Keratinocyte (primary cell): ENCODE measurements around the gene AVPR2. TPM values are rescaled to one million over a fixed set of nuclear protein-coding genes. Genes with fewer than 3 reads are reported as not detected.

ENCODE experiments used
- DNase-seq: peaks from one replicate; pipeline ENCODE4 v3.0.0-alpha.2; 2011; ENCODE audit warnings: low read depth, missing footprints, low spot score
- FAIRE-seq: peaks from 2 replicates; lab custom pipeline; 2011; peaks lifted over from hg19 to GRCh38; lab: Jason Lieb, UNC
- H2AFZ ChIP-seq: 2 replicates; pipeline ENCODE4 v1.6.0; 2012; ENCODE audit warnings: low read length, control low read depth, inconsistent platforms; ENCODE audit not compliant: control insufficient read depth
- H3K27ac ChIP-seq: 2 replicates; pipeline ENCODE4 v1.5.1; 2011; ENCODE audit warnings: low read length; ENCODE audit not compliant: control insufficient read depth, insufficient read depth
- H3K27me3 ChIP-seq: 3 replicates; pipeline ENCODE4 v1.6.0; 2011; ENCODE audit warnings: low read length; ENCODE audit not compliant: control insufficient read depth, insufficient read depth; ENCODE audit errors: extremely low read depth
- H3K36me3 ChIP-seq, 2 experiments: 2 replicates in 1 of 2; 3 replicates in 1 of 2; pipeline ENCODE4 v1.5.1; 2011; ENCODE audit warnings: low read length in 2 of 2, mild to moderate bottlenecking in 1 of 2; ENCODE audit not compliant: control insufficient read depth in 2 of 2, insufficient read depth in 2 of 2; ENCODE audit errors: extremely low read depth in 1 of 2
- H3K4me1 ChIP-seq: 3 replicates; pipeline ENCODE4 v1.5.1; 2011; ENCODE audit warnings: low read length; ENCODE audit not compliant: control insufficient read depth, insufficient read depth; ENCODE audit errors: extremely low read depth
- H3K4me2 ChIP-seq: 3 replicates; pipeline ENCODE4 v1.6.0; 2011; ENCODE audit warnings: low read depth, low read length; ENCODE audit not compliant: control insufficient read depth, insufficient read depth; ENCODE audit errors: extremely low read depth
- H3K4me3 ChIP-seq, 3 experiments: fragments of 200-600 bp in 1 of 3; sonication (generic) in 1 of 3; 2 replicates in 2 of 3; 3 replicates in 1 of 3; pipeline ENCODE4 v1.5.1; 2011 to 2016; ENCODE audit warnings: low read length in 3 of 3, mild to moderate bottlenecking in 3 of 3, control low read depth in 2 of 3, inconsistent platforms in 1 of 3, low read depth in 1 of 3, mixed read lengths in 1 of 3, mixed run types in 1 of 3, moderate library complexity in 1 of 3; ENCODE audit not compliant: control insufficient read depth in 2 of 3, insufficient read depth in 2 of 3; ENCODE audit errors: extremely low read depth in 1 of 3
- H3K79me2 ChIP-seq: 2 replicates; pipeline ENCODE4 v1.6.0; 2012; ENCODE audit warnings: low read length; ENCODE audit not compliant: control insufficient read depth, insufficient read depth
- H3K9ac ChIP-seq: 3 replicates; pipeline ENCODE4 v1.6.0; 2011; ENCODE audit warnings: low read length; ENCODE audit not compliant: control insufficient read depth, insufficient read depth; ENCODE audit errors: extremely low read depth
- H3K9me1 ChIP-seq: 3 replicates; pipeline ENCODE4 v1.6.0; 2011; ENCODE audit warnings: low read length; ENCODE audit not compliant: control insufficient read depth, insufficient read depth; ENCODE audit errors: extremely low read depth
- H3K9me3 ChIP-seq: 2 replicates; pipeline ENCODE4 v1.5.1; 2012; ENCODE audit warnings: low read depth, low read length; ENCODE audit not compliant: control insufficient read depth
- H4K20me1 ChIP-seq: 3 replicates; pipeline ENCODE4 v1.6.0; 2011; ENCODE audit warnings: low read length; ENCODE audit not compliant: control insufficient read depth, insufficient read depth; ENCODE audit errors: extremely low read depth
- EZH2 ChIP-seq: IDR thresholded peaks from one replicate; pipeline ENCODE4 v1.6.1; 2012; ENCODE audit warnings: inconsistent platforms, mild to moderate bottlenecking, low read length, moderate library complexity
- dilution Hi-C: fragments of 300-500 bp; cut with MboI; formaldehyde crosslinking; loops from one replicate; pipeline ENCODE4 v1.7.0; 2020; ENCODE audit warnings: low sequenced_read_pairs; ENCODE audit not compliant: extremely low pct_ligation_motif_present
- polyA plus RNA-seq, 5 experiments: library from polyadenylated mRNA; depleted of rRNA in 3 of 5; stranded (reverse) in 3 of 5; stranded (forward) in 1 of 5; unstranded in 1 of 5; fragments of >200 nt; gene quantifications; 1 replicate in 1 of 5; 2 replicates in 3 of 5; 3 replicates in 1 of 5; pipeline versions ENCODE4 v1.2.1 to v1.2.3, GENCODE V29; 2011 to 2012; ENCODE audit warnings: missing spikeins in 2 of 5, low read depth in 1 of 5, low replicate concordance in 1 of 5
- TF ChIP-seq, protein P1 (sequence below), 3 experiments: IDR thresholded peaks in 1 of 3; conservative IDR thresholded peaks in 1 of 3; optimal IDR thresholded peaks in 1 of 3; 2 replicates in 2 of 3; 3 replicates in 1 of 3; pipeline versions ENCODE3 to v1.5.1; 2011; ENCODE audit warnings: low read length in 3 of 3, mild to moderate bottlenecking in 3 of 3, moderate library complexity in 2 of 3, control low read depth in 1 of 3, inconsistent platforms in 1 of 3; ENCODE audit not compliant: insufficient read depth in 2 of 3; ENCODE audit errors: extremely low read depth in 1 of 3

The AVPR2 gene
- polyA plus RNA-seq, 1 donor (not counting 4 experiments of a cell fraction or from before 2014, with no cell fraction given), result not detected

- no peaks in the 10 kb centered on the region for H3K9me3 ChIP-seq
- no peak overlapping the region for H3K27ac ChIP-seq
- dilution Hi-C loops, result no loop called here
- no peak overlapping the region for H3K4me3 ChIP-seq
- H3K79me2 ChIP-seq, result no peaks in the 10 kb centered on the region
- H2AFZ ChIP-seq, result no peak overlapping the region
- no peaks in the 10 kb centered on the region for H3K27me3 ChIP-seq
- peaks cover 17 to 27% of the 10 kb centered on the region in 2 experiments for H3K36me3 ChIP-seq
- no peaks in the 10 kb centered on the region for H4K20me1 ChIP-seq
- DNase-seq (no peak), FAIRE-seq (no peak)
- no peak overlapping the region for H3K4me2 ChIP-seq
- H3K9ac ChIP-seq, result no peak overlapping the region
- H3K9me1 ChIP-seq, result no peaks in the 10 kb centered on the region
- TF ChIP-seq EZH2, result no peak
- TF ChIP-seq, protein P1, sequence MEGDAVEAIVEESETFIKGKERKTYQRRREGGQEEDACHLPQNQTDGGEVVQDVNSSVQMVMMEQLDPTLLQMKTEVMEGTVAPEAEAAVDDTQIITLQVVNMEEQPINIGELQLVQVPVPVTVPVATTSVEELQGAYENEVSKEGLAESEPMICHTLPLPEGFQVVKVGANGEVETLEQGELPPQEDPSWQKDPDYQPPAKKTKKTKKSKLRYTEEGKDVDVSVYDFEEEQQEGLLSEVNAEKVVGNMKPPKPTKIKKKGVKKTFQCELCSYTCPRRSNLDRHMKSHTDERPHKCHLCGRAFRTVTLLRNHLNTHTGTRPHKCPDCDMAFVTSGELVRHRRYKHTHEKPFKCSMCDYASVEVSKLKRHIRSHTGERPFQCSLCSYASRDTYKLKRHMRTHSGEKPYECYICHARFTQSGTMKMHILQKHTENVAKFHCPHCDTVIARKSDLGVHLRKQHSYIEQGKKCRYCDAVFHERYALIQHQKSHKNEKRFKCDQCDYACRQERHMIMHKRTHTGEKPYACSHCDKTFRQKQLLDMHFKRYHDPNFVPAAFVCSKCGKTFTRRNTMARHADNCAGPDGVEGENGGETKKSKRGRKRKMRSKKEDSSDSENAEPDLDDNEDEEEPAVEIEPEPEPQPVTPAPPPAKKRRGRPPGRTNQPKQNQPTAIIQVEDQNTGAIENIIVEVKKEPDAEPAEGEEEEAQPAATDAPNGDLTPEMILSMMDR (optimal IDR thresholded peaks at IDR 0.05 in 1 of 3, IDR thresholded peaks at IDR 0.05 in 1 of 3, conservative IDR thresholded peaks at IDR 0.05 in 1 of 3; ENCODE audit: extremely low read depth in 1 of 3, insufficient read depth in 2 of 3, low read length in 3 of 3), result no peak
- H3K4me1 ChIP-seq, result no peaks in the 10 kb centered on the region
Measured at GRCh38 chrX:153948847-153949805, 44.7 kb downstream of the AVPR2 start.

DNA sequence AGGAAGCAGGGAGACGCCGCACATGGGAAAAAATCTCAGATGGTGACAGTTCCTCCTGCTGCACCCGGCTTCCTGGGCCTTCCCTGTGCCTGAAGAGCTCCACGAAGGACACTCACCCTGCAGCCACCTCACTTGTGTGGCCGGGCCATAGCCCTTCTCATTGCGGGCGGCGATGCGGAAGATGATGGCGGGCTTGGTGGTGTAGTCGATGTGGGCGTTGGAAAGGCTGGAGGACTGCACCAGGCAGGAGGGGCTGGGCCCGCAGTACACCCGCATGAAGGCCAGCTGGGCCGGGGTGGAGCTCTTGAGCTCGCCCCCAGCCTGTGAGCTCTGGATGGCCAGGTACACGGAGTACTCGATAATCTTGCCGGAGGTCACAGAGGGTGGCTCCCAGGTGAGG, 45.7 kb downstream of the AVPR2 start:
- no peaks in the 10 kb centered on the region for H3K4me1 ChIP-seq
- dilution Hi-C loops, result no loop called here
- no peak overlapping the region for H3K27ac ChIP-seq
- H3K9ac ChIP-seq, result no peak overlapping the region
- H3K9me1 ChIP-seq, result no peaks in the 10 kb centered on the region
- no peaks in the 10 kb centered on the region for H3K79me2 ChIP-seq
- H3K27me3 ChIP-seq, result no peaks in the 10 kb centered on the region
- peaks cover 18 to 27% of the 10 kb centered on the region in 2 experiments for H3K36me3 ChIP-seq
- no peak for TF ChIP-seq EZH2
- TF ChIP-seq, protein P1 (optimal IDR thresholded peaks at IDR 0.05 in 1 of 3, IDR thresholded peaks at IDR 0.05 in 1 of 3, conservative IDR thresholded peaks at IDR 0.05 in 1 of 3; ENCODE audit: extremely low read depth in 1 of 3, insufficient read depth in 2 of 3, low read length in 3 of 3), result no peak
- no peak for DNase-seq
- no peaks in the 10 kb centered on the region for H3K9me3 ChIP-seq
- H4K20me1 ChIP-seq, result no peaks in the 10 kb centered on the region
- no peak overlapping the region for H3K4me3 ChIP-seq
- no peak overlapping the region for H3K4me2 ChIP-seq
- FAIRE-seq, result no peak
- no peak overlapping the region for H2AFZ ChIP-seq
